Smooth muscle cell (in vitro differentiated cells): Measurements from ENCODE around the gene VASP. TPM values are rescaled to one million over a fixed set of nuclear protein-coding genes. Genes with fewer than 3 reads are reported as not detected.

Experiments used
- DNase-seq: peaks from one replicate; lab custom pipeline; 2025; ENCODE audit not compliant: unreplicated experiment; lab: John Stamatoyannopoulos, UW
- H2AFZ ChIP-seq: fragments of 200-600 bp; sonication (generic); 2 replicates; pipeline ENCODE4 v1.6.0; 2016; ENCODE audit warnings: antibody characterized with exemption, low read depth, mild to moderate bottlenecking
- H3F3A ChIP-seq: fragments of 200-600 bp; sonication (generic); 2 replicates; pipeline ENCODE4 v1.6.0; 2017; ENCODE audit warnings: antibody characterized with exemption, low read depth
- H3K27ac ChIP-seq: fragments of 200-600 bp; sonication (generic); 2 replicates; pipeline ENCODE4 v1.5.1; 2016; ENCODE audit warnings: low read depth, mild to moderate bottlenecking
- H3K27me3 ChIP-seq: fragments of 200-600 bp; sonication (generic); 2 replicates; pipeline ENCODE4 v1.6.1; 2016; ENCODE audit warnings: low read depth, mild to moderate bottlenecking
- H3K36me3 ChIP-seq: fragments of 200-600 bp; sonication (generic); 2 replicates; pipeline ENCODE4 v1.5.1; 2016; ENCODE audit warnings: low read depth
- H3K4me1 ChIP-seq: fragments of 200-600 bp; sonication (generic); 2 replicates; pipeline ENCODE4 v1.5.1; 2016; ENCODE audit warnings: low read depth
- H3K4me2 ChIP-seq: fragments of 200-600 bp; sonication (generic); 2 replicates; pipeline ENCODE4 v1.6.0; 2016; ENCODE audit warnings: mild to moderate bottlenecking
- H3K4me3 ChIP-seq: fragments of 200-600 bp; sonication (generic); 2 replicates; pipeline ENCODE4 v1.5.1; 2016; ENCODE audit warnings: mild to moderate bottlenecking
- H3K79me2 ChIP-seq: fragments of 200-600 bp; sonication (generic); 2 replicates; pipeline ENCODE4 v1.6.0; 2016; ENCODE audit warnings: low read depth, mild to moderate bottlenecking
- H3K9ac ChIP-seq: fragments of 200-600 bp; sonication (generic); 2 replicates; pipeline ENCODE4 v1.6.0; 2016; ENCODE audit warnings: low read depth
- H3K9me3 ChIP-seq: fragments of 200-600 bp; sonication (generic); replicated peaks from 2 replicates; pipeline ENCODE4 v1.5.1; 2016; ENCODE audit warnings: low read depth
- H4K20me1 ChIP-seq: fragments of 200-600 bp; sonication (generic); 2 replicates; pipeline ENCODE4 v1.6.0; 2016; ENCODE audit warnings: low read depth
- WGBS: methylation state at CpG from one replicate; pipeline ENCODE4 v1.1.7; 2016; ENCODE audit warnings: low lambda C conversion rate; 5-methylcytosine and 5-hydroxymethylcytosine counted together
- polyA plus RNA-seq: library from polyadenylated mRNA; unstranded; fragments of >200 nt; fragmentation: Nextera tagmentation; extraction: Ambion mirVana; gene quantifications from 2 replicates; pipeline ENCODE4 v1.2.1, GENCODE V29; 2016
- total RNA-seq: library from RNA; depleted of rRNA; stranded (reverse); fragments of >200 nt; gene quantifications from 2 replicates; pipeline ENCODE4 v1.2.3, GENCODE V29; 2014
- TF ChIP-seq, protein P1 (sequence below): fragments of 200-600 bp; sonication (generic); IDR thresholded peaks from 2 replicates; pipeline ENCODE4 v1.5.1; 2017; ENCODE audit warnings: borderline replicate concordance, mild to moderate bottlenecking, antibody characterized with exemption; ENCODE audit not compliant: insufficient read depth, poor library complexity, severe bottlenecking

VASP gene
- total and polyA plus RNA-seq, 2 experiments from 2014 or later: 73.6 to 75.8 TPM

DNA sequence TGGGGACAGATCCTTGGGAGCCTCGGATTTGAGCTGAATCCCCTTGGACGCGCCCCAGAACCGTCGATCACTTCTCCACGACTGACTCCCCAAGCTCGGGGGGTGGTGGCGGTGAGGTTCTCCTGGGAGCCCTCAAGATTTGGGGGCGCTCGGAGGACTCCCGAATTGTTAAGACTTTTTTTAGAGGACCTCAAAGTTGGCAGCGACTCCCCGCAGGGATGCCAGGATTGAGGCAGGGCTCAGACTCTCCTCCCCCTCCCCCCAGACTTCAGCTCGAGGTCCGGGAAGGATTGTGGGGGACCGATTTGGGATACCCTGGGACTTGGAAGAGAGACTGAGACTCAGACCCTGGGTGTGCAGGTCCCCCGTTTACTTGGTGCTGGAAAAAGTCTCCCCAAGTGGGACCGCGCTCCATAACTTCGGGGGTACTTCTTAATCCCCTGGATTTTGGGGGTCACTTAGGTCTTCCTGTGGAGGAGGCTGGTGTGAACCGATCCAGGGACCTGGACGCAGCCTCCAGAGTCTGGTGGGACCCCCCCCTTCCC, 665 bp downstream of the VASP start:
- no peaks in the 10 kb centered on the region for H3K27me3 ChIP-seq
- DNase-seq: no peak
- H3K4me1 ChIP-seq: no peaks in the 10 kb centered on the region
- H3K4me2 ChIP-seq: peak overlapping the region; percentile 87
- no peaks in the 10 kb centered on the region for H3K9me3 ChIP-seq
- no peak overlapping the region for H2AFZ ChIP-seq
- TF ChIP-seq, protein P1, sequence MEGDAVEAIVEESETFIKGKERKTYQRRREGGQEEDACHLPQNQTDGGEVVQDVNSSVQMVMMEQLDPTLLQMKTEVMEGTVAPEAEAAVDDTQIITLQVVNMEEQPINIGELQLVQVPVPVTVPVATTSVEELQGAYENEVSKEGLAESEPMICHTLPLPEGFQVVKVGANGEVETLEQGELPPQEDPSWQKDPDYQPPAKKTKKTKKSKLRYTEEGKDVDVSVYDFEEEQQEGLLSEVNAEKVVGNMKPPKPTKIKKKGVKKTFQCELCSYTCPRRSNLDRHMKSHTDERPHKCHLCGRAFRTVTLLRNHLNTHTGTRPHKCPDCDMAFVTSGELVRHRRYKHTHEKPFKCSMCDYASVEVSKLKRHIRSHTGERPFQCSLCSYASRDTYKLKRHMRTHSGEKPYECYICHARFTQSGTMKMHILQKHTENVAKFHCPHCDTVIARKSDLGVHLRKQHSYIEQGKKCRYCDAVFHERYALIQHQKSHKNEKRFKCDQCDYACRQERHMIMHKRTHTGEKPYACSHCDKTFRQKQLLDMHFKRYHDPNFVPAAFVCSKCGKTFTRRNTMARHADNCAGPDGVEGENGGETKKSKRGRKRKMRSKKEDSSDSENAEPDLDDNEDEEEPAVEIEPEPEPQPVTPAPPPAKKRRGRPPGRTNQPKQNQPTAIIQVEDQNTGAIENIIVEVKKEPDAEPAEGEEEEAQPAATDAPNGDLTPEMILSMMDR: no peak
- peaks cover 37% of the 10 kb centered on the region for H4K20me1 ChIP-seq
- H3K4me3 ChIP-seq: peak overlapping the region; percentile 98
- 3% methylated on average over 19 of the region's 22 CpGs for WGBS
- H3K9ac ChIP-seq: peak overlapping the region; percentile 72
- peak overlapping the region; percentile 92 for H3K27ac ChIP-seq
- peaks cover 16% of the 10 kb centered on the region for H3F3A ChIP-seq
- peaks cover 57% of the 10 kb centered on the region for H3K79me2 ChIP-seq
- H3K36me3 ChIP-seq: no peaks in the 10 kb centered on the region

DNA sequence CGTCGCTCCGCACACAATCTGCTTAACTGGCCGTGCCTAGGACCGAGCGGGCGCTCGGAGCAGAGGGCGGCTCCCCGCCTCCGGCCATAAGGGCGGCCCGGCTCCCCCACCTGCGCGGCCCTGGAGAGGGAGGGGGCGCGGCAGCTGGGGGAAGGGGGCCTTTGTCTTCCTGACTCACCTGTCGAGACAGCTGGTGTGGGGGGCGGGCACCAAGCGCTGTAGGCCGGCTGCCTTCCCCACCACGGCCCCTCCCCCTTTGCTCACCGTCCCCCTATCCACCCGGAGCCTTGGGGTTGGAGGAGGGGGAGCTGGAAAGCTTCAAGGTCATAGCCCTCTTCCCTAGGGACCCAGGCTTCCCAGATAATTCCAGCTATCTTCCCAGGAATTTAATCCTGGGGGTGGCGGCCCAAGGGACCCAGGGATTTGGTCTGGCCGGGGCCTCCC, 1.2 kb downstream of the VASP start:
- Histone ChIP-seq H3K27me3 (no peaks in the 10 kb centered on the region), H3K9me3 (no peaks in the 10 kb centered on the region), H3K4me2 (peak overlapping the region; percentile 87), H3K36me3 (no peaks in the 10 kb centered on the region), H2AFZ (no peak overlapping the region), H3F3A (peaks cover 16% of the 10 kb centered on the region), H3K9ac (peak overlapping the region; percentile 72), H3K79me2 (peaks cover 62% of the 10 kb centered on the region), H3K4me1 (no peaks in the 10 kb centered on the region), H4K20me1 (peaks cover 42% of the 10 kb centered on the region), H3K27ac (peak overlapping the region; percentile 92), H3K4me3 (peak overlapping the region; percentile 98)
- no peak for DNase-seq
- TF ChIP-seq, protein P1: no peak
- 0% methylated on average over 5 of the region's 26 CpGs for WGBS

DNA sequence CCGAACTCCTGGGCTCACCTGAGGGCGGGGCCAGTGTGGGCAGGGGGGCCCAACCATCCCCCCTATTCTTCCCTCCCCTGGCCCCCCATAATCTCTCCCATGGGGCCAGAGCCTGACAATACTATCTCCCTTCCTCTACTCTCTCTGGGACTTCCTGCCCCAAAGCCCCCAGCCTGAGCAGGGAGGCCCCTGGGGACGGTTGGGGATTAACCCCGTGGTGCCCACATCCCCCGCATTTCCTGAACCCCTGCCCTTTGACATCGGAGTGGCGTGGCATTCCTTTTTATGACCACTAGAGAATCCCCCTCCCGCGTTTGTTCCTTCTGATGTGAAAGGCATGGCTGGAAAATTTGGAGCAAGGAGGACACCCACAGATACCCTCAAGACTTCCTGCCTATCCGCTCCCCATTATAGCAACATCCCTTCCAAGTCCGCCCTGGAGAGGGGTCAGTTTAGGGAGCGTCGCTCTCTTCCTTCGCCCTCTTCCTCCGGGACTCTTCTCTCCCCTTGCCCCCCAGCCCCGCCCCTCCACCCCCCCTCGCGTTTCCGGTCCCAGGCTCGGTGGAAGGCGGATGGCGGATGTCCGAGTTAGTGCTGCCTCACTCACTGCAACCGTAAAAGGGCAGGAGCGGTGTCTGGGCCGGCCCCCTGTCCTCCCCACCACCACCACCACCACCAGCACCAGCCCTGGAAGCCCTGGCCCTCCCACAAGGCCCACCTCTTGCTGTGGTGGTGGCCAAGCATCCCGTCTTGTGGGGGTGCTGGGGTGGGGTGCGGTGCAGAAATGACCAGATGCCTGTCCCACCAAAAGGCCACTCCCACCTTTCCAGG, 1.8 kb downstream of the VASP start:
- H3K27me3 ChIP-seq: no peaks in the 10 kb centered on the region
- H3F3A ChIP-seq: peaks cover 16% of the 10 kb centered on the region
- H3K27ac ChIP-seq: peak overlapping the region; percentile 92
- H3K9me3 ChIP-seq: no peaks in the 10 kb centered on the region
- peak overlapping the region; percentile 87 for H3K4me2 ChIP-seq
- H2AFZ ChIP-seq: no peak overlapping the region
- 1% methylated on average over 11 of the region's 28 CpGs for WGBS
- TF ChIP-seq, protein P1: no peak
- H3K4me3 ChIP-seq: peak overlapping the region; percentile 98
- peak overlapping the region; percentile 72 for H3K9ac ChIP-seq
- DNase-seq: peak; percentile 28
- H3K79me2 ChIP-seq: peaks cover 68% of the 10 kb centered on the region
- peaks cover 48% of the 10 kb centered on the region for H4K20me1 ChIP-seq
- H3K36me3 ChIP-seq: no peaks in the 10 kb centered on the region
- no peaks in the 10 kb centered on the region for H3K4me1 ChIP-seq
